H1 (cell line): ENCODE data around the gene SLC25A22.

Source experiments
- CTCF ChIP-seq, 3 experiments: IDR thresholded peaks; 1 replicate in 2 of 3; 2 replicates in 1 of 3; pipeline versions ENCODE4 v1.5.1 to v1.6.1; 2011; ENCODE audit warnings: low read length in 3 of 3, mild to moderate bottlenecking in 3 of 3, inconsistent platforms in 2 of 3, low read depth in 1 of 3, moderate library complexity in 1 of 3; ENCODE audit not compliant: insufficient read depth in 1 of 3; ENCODE audit errors: control extremely low read depth in 1 of 3
- EP300 ChIP-seq, 2 experiments: IDR thresholded peaks; 1 replicate in 1 of 2; 2 replicates in 1 of 2; pipeline ENCODE4 v1.6.1; 2011 to 2012; ENCODE audit warnings: low read depth in 2 of 2, low read length in 2 of 2, mild to moderate bottlenecking in 2 of 2, borderline replicate concordance in 1 of 2, inconsistent platforms in 1 of 2, moderate library complexity in 1 of 2
- EZH2 ChIP-seq: fragments of 200-600 bp; sonication (generic); IDR thresholded peaks from 2 replicates; pipeline ENCODE4 v1.7.1; 2012; ENCODE audit warnings: low read depth, mild to moderate bottlenecking, moderate library complexity, low read length, inconsistent platforms; ENCODE audit not compliant: severe bottlenecking
- NRF1 ChIP-seq: IDR thresholded peaks from 2 replicates; pipeline ENCODE4 v1.6.1; 2011; ENCODE audit warnings: mild to moderate bottlenecking, low read depth, low read length, improper control_type of control experiment
- POLR2A ChIP-seq, 2 experiments: IDR thresholded peaks; 1 replicate in 1 of 2; 2 replicates in 1 of 2; pipeline ENCODE4 v1.6.1; 2011; ENCODE audit warnings: low read depth in 2 of 2, low read length in 2 of 2, mild to moderate bottlenecking in 2 of 2; ENCODE audit errors: control extremely low read depth in 1 of 2
- RAD21 ChIP-seq, 2 experiments: IDR thresholded peaks in 1 of 2; conservative IDR thresholded peaks in 1 of 2; 2 replicates each; pipeline ENCODE4 v1.6.1; 2011; ENCODE audit warnings: low read depth in 2 of 2, low read length in 2 of 2, improper control_type of control experiment in 1 of 2, inconsistent platforms in 1 of 2, mild to moderate bottlenecking in 1 of 2, moderate library complexity in 1 of 2

- TF ChIP-seq POLR2A (IDR thresholded peaks at IDR 0.05; ENCODE audit: control extremely low read depth in 1 of 2, low read depth in 2 of 2, low read length in 2 of 2) (no peak), EP300 (IDR thresholded peaks at IDR 0.05; ENCODE audit: borderline replicate concordance in 1 of 2, low read depth in 2 of 2, low read length in 2 of 2) (no peak), CTCF (IDR thresholded peaks at IDR 0.05; ENCODE audit: control extremely low read depth in 1 of 3, insufficient read depth in 1 of 3, low read depth in 1 of 3, low read length in 3 of 3) (no peak), RAD21 (IDR thresholded peaks at IDR 0.05 in 1 of 2, conservative IDR thresholded peaks at IDR 0.05 in 1 of 2; ENCODE audit: low read depth in 2 of 2, low read length in 2 of 2) (no peak), NRF1 (no peak), EZH2 (no peak)
Measured at GRCh38 chr11:772429-773390, 25.4 kb downstream of the SLC25A22 start.
